Measurements from ENCODE around the gene GNAI3. TPM values are rescaled to one million over a fixed set of nuclear protein-coding genes. Genes with fewer than 3 reads are reported as not detected.

GNAI3 gene
- total and polyA plus RNA-seq, 2 of the 13 experiments (the other 11 are each of a cell fraction or from before 2014, with no cell fraction given), result 4.3 to 9.0 TPM

DNA sequence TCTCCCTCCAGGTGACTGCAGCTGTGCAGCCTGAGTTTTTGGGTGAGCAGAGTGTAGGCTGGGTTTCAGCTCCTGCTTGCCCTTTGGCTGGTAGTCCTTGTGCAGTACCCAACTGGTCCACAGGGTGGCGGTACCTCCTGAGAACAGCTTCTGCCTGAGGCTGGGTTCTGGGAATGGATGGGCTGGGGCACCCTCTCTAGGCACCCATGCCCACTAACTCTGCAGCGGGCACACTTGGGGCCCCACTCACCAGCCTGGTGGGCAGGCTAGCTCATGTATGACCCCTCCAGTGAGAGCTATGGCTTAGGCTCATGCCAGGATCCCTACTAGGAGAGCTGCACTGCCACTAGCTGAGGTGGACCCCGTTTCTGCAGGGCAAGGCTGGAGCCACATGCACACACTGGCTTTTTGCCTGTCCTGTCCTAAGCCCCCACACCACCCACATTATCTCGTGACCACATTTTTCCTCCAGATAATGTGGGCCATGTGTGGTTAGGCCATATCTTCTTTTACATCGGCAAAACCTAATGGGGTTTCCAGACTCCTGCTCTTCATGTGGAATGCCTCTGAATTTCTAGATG, 92.0 kb downstream of the GNAI3 start (continued):
- TF ChIP-seq, protein P1, sequence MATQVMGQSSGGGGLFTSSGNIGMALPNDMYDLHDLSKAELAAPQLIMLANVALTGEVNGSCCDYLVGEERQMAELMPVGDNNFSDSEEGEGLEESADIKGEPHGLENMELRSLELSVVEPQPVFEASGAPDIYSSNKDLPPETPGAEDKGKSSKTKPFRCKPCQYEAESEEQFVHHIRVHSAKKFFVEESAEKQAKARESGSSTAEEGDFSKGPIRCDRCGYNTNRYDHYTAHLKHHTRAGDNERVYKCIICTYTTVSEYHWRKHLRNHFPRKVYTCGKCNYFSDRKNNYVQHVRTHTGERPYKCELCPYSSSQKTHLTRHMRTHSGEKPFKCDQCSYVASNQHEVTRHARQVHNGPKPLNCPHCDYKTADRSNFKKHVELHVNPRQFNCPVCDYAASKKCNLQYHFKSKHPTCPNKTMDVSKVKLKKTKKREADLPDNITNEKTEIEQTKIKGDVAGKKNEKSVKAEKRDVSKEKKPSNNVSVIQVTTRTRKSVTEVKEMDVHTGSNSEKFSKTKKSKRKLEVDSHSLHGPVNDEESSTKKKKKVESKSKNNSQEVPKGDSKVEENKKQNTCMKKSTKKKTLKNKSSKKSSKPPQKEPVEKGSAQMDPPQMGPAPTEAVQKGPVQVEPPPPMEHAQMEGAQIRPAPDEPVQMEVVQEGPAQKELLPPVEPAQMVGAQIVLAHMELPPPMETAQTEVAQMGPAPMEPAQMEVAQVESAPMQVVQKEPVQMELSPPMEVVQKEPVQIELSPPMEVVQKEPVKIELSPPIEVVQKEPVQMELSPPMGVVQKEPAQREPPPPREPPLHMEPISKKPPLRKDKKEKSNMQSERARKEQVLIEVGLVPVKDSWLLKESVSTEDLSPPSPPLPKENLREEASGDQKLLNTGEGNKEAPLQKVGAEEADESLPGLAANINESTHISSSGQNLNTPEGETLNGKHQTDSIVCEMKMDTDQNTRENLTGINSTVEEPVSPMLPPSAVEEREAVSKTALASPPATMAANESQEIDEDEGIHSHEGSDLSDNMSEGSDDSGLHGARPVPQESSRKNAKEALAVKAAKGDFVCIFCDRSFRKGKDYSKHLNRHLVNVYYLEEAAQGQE (IDR thresholded peaks at IDR 0.05; ENCODE audit: borderline replicate concordance in 1 of 2, low read depth in 1 of 2, low read length in 2 of 2), result no peak
- no peak for TF ChIP-seq NR2F6 (IDR thresholded peaks at IDR 0.05)
- TF ChIP-seq NR2F6 (CRISPR knock-in tag; IDR thresholded peaks at IDR 0.05), result 0 out of 2 replicates have a peak, but pooled peaks have one; percentile 9

DNA sequence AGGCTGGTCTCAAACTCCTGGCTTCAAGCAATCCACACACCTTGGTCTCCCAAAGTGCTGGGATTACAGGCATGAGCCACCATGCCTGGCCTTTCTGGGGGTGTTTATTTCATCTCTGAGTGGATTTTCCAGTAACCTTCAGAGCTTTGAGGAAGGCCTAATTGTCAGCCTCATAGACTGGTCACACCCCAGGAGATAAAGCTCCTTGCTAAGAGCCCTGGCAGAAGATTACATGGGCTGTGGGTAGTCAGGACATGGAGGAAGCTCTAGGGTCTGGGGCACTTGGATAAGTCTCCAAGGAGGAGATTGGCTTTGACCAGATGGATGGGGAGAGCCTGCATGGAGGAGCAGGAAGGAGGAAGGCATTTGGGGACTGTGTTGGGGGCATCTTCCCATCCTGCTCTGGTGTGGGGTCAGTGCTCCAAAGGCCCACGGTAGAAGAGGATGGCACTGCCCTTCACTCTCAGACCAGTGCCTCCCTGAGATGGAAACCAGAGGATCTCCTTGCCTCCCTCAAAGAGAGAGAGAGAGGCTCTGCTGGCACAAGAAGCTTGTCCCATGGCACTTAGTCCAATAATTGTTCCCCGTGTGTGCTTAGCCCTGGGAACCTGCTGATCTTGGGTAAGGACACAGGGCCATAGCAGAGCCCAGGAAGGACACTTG, 92.8 kb downstream of the GNAI3 start:
- WGBS (ENCODE audit: low lambda C conversion rate), result 0% methylated on average over 1 of the region's 2 CpGs
- TF ChIP-seq DNMT3B (CRISPR knock-in tag; conservative IDR thresholded peaks at IDR 0.05), result no peak
- Histone ChIP-seq H4K20me1 (ENCODE audit: insufficient read depth, low read length) (no peaks in the 10 kb centered on the region), H3K36me3 (replicated peaks in 1 of 2; ENCODE audit: control insufficient read depth in 1 of 2, insufficient read depth in 2 of 2, low read length in 2 of 2) (no peaks in the 10 kb centered on the region), H3K27ac (ENCODE audit: extremely low read length, insufficient read depth, low read length) (no peak overlapping the region), H3K4me2 (ENCODE audit: low read depth, low read length) (no peak overlapping the region), H3K4me1 (ENCODE audit: insufficient read depth, low read length) (peaks cover 34% of the 10 kb centered on the region), H2AFZ (ENCODE audit: low read length) (no peak overlapping the region), H3K9me3 (ENCODE audit: low read length) (no peaks in the 10 kb centered on the region), H3K79me2 (ENCODE audit: insufficient read depth, low read length) (no peaks in the 10 kb centered on the region), H3K9ac (ENCODE audit: insufficient read depth, low read depth, low read length) (no peak overlapping the region), H3K27me3 (ENCODE audit: control insufficient read depth in 1 of 2, insufficient read depth in 2 of 2, low read length in 2 of 2) (0 out of 5 replicates have a peak, but pooled peaks cover 0 to 3% of the 10 kb centered on the region in 2 experiments), H3K4me3 (replicated peaks in 1 of 3; ENCODE audit: insufficient read depth in 1 of 3, low read depth in 2 of 3, low read length in 3 of 3) (no peak overlapping the region)
- no peak for FAIRE-seq
- intact Hi-C loops (cut with micrococcal nuclease; ENCODE audit: unreplicated experiment) (loop anchor here (5.0 kb wide), 1 partner anchor 351 kb away; no protein-coding TSS in a partner anchor), in situ Hi-C loops (cut with HindIII; ENCODE audit: extremely low pct_ligation_motif_present, low pct_unique_long_range_greater_than_20kb) (loop anchor here (5.0 to 10.0 kb wide), 3 partner anchors 66 to 344 kb away; partner anchors contain the start of gene AHCYL1)
- ATAC-seq, result no peak
- no TSS peak for BruUV-seq (replicated peaks)
- ChIA-PET CTCF (ENCODE audit: low intra/inter-chr PET ratio, low total read pairs) (interaction anchor here (2.6 kb wide), 1 partner anchor 132 kb away, joined by 13 read pairs; no protein-coding TSS in a partner anchor), POLR2A (interaction anchor here (2.0 to 3.8 kb wide), 3 partner anchors 14 to 95 kb away, joined by 12 to 23 read pairs (median 18); partner anchors contain the start of genes GNAI3 and GSTM4)
- no peak for DNase-seq (ENCODE audit: low spot score)
